ENCODE data around the gene PPP1R1B. TPM values are rescaled to one million over a fixed set of nuclear protein-coding genes. Genes with fewer than 3 reads are reported as not detected.

The PPP1R1B gene
- total and polyA plus RNA-seq, 4 donors: 16.5 to 329 (median 48.0) TPM

- Histone ChIP-seq H3K36me3 (ENCODE audit: control insufficient read depth, insufficient read depth, low read length) (no peaks in the 10 kb centered on the region), H3K27ac (ENCODE audit: low read depth, low read length) (no peak overlapping the region), H3K4me3 (ENCODE audit: low read depth, low read length) (no peak overlapping the region), H3K27me3 (ENCODE audit: control insufficient read depth, insufficient read depth, low read length) (peaks cover 88% of the 10 kb centered on the region), H3K9me3 (ENCODE audit: control insufficient read depth, insufficient read depth, low read length) (no peaks in the 10 kb centered on the region), H3K4me1 (ENCODE audit: control insufficient read depth, insufficient read depth, low read length) (peaks cover 44% of the 10 kb centered on the region)
- DNase-seq (ENCODE audit: low read depth in 4 of 6, low spot score in 6 of 6): peak in 2 of 6 donors; percentile 47 to 57
- 1% methylated on average over 102 of the region's 102 CpGs for WGBS (ENCODE audit: insufficient coverage)
These were observed 21.0 kb upstream of the PPP1R1B start for GRCh38 chr17:39605492-39606433.

- Histone ChIP-seq H3K27me3 (ENCODE audit: control insufficient read depth, insufficient read depth, low read length) (peaks cover 83% of the 10 kb centered on the region), H3K27ac (ENCODE audit: low read depth, low read length) (no peak overlapping the region), H3K36me3 (ENCODE audit: control insufficient read depth, insufficient read depth, low read length) (no peaks in the 10 kb centered on the region), H3K4me1 (ENCODE audit: control insufficient read depth, insufficient read depth, low read length) (peaks cover 40% of the 10 kb centered on the region), H3K9me3 (ENCODE audit: control insufficient read depth, insufficient read depth, low read length) (no peaks in the 10 kb centered on the region), H3K4me3 (ENCODE audit: low read depth, low read length) (no peak overlapping the region)
- under 1% methylated on average over 66 of the region's 66 CpGs for WGBS (ENCODE audit: insufficient coverage)
- DNase-seq (ENCODE audit: low read depth in 4 of 6, low spot score in 6 of 6): peak in 2 of 6 donors; percentile 16 to 67
These were observed 20.2 kb upstream of the PPP1R1B start for GRCh38 chr17:39606434-39607056.

DNA sequence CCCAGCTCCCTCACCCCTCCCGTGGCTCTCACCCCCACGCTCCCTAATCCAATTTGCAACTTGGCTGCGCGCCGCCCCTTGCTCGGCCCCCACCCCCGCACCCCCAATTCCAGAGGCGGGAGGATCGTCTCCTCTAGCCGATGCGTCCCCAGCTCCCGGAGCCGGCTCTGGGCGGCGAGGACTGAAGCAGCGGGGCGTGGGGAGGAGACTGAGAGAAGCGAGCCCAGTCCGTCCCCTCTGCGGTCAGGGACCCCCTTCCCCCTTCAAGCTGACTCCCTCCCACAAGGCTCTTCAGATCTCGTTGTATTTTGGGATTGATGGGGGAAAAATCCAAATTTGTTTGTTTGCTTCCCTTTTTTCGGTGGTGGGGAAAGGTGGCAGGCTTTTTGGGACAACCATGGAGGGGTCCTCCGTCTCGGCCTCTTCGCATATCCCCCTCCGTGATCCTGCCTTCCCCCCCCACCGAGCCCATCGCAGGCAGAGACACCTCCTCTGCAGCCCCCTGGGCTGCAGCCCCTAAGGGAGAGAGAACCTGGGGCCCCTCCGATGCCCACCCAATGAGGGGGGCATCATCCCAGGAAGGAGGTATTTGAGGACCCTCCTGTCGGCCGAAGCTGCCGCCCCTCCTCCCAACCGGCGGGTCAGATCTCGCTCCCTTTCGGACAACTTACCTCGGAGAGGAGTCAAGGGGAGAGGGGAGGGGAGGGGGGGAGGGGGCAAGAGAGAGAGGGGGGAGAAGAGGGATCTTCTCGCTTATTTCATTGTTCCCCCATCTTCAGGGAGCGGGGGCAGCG lies 19.5 kb upstream of the PPP1R1B start:
- peak in 1 of 6 donors; percentile 41 for DNase-seq (ENCODE audit: low read depth in 4 of 6, low spot score in 6 of 6)
- peaks cover 77% of the 10 kb centered on the region for H3K27me3 ChIP-seq (ENCODE audit: control insufficient read depth, insufficient read depth, low read length)
- no peaks in the 10 kb centered on the region for H3K9me3 ChIP-seq (ENCODE audit: control insufficient read depth, insufficient read depth, low read length)
- no peaks in the 10 kb centered on the region for H3K36me3 ChIP-seq (ENCODE audit: control insufficient read depth, insufficient read depth, low read length)
- H3K4me1 ChIP-seq (ENCODE audit: control insufficient read depth, insufficient read depth, low read length): peaks cover 39% of the 10 kb centered on the region
- no peak overlapping the region for H3K4me3 ChIP-seq (ENCODE audit: low read depth, low read length)
- WGBS (ENCODE audit: insufficient coverage): 0% methylated on average over 11 of the region's 40 CpGs
- H3K27ac ChIP-seq (ENCODE audit: low read depth, low read length): no peak overlapping the region

DNA sequence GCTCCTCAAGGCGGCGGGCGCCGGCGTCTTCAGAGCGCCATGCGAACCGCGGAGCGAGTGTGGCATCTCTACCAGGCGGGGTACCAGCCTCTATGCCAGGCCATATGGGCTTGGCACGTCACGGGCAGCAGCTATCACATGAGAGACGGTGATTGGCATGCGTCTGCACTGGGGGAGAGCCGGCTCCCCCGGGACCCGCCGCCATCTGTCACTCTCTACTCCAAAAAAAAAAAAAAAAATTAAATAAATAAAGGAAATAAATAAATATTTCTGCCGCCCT lies 19.0 kb upstream of the PPP1R1B start, which contains the start of gene NEUROD2:
NEUROD2 (minus strand) TSS at position 70 of the 280 bp plus-strand sequence. CDS start 1,321 bp downstream, outside the sequence.
- peaks cover 45% of the 10 kb centered on the region for H3K4me1 ChIP-seq (ENCODE audit: control insufficient read depth, insufficient read depth, low read length)
- peak in 2 of 6 donors; percentile 91 to 96 for DNase-seq (ENCODE audit: low read depth in 4 of 6, low spot score in 6 of 6)

GRCh38 chr17:39608142-39608981 lies 18.4 kb upstream of the PPP1R1B start:
- H3K36me3 ChIP-seq (ENCODE audit: control insufficient read depth, insufficient read depth, low read length): no peaks in the 10 kb centered on the region
- peaks cover 45% of the 10 kb centered on the region for H3K4me1 ChIP-seq (ENCODE audit: control insufficient read depth, insufficient read depth, low read length)
- H3K27ac ChIP-seq (ENCODE audit: low read depth, low read length): no peak overlapping the region
- 9% methylated on average over 6 of the region's 15 CpGs for WGBS (ENCODE audit: insufficient coverage)
- no peaks in the 10 kb centered on the region for H3K9me3 ChIP-seq (ENCODE audit: control insufficient read depth, insufficient read depth, low read length)
- H3K4me3 ChIP-seq (ENCODE audit: low read depth, low read length): no peak overlapping the region
- DNase-seq (ENCODE audit: low read depth in 4 of 6, low spot score in 6 of 6): peak in 2 of 6 donors; percentile 70 to 80
- peaks cover 74% of the 10 kb centered on the region for H3K27me3 ChIP-seq (ENCODE audit: control insufficient read depth, insufficient read depth, low read length)

More for the DNA sequence above, 19.0 kb upstream of the PPP1R1B start, which contains the start of gene NEUROD2:
- Histone ChIP-seq H3K36me3 (ENCODE audit: control insufficient read depth, insufficient read depth, low read length) (no peaks in the 10 kb centered on the region), H3K27ac (ENCODE audit: low read depth, low read length) (no peak within 1 kb of the TSS), H3K27me3 (ENCODE audit: control insufficient read depth, insufficient read depth, low read length) (peaks cover 76% of the 10 kb centered on the region), H3K4me3 (ENCODE audit: low read depth, low read length) (no peak within 1 kb of the TSS), H3K9me3 (ENCODE audit: control insufficient read depth, insufficient read depth, low read length) (no peaks in the 10 kb centered on the region)
- under 1% methylated on average over 13 of the region's 20 CpGs for WGBS (ENCODE audit: insufficient coverage)

DNA sequence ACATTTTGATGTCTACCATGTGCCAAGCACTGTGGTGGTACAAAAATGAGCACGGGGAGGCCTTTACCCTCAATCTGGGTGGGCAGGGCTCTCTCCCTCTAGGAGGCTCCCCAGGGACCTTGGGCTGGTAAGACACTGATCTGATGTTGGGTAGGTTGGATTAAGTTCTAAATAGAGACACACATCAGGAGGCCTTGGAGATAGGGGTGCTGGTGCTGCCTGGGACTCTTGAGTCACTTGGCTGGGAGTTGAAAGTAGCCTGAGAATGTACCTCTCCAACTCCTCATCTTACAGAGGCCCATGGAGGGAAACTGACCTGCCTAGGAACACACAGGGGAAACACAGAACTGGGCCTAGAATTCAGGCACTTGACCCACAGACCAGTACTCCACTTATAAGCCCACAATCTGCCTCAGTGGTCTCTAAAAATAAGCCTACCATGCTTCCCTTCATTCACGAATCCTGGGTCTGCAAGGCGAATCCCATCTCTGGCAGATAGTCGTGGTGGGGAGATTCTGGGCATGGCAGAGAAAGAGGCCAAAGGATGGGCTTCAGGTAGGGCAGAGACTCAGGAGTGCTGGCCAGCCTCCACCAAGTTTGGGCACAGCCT lies 17.2 kb upstream of the PPP1R1B start:
- H3K27ac ChIP-seq (ENCODE audit: low read depth, low read length): no peak overlapping the region
- H3K9me3 ChIP-seq (ENCODE audit: control insufficient read depth, insufficient read depth, low read length): no peaks in the 10 kb centered on the region
- peaks cover 45% of the 10 kb centered on the region for H3K4me1 ChIP-seq (ENCODE audit: control insufficient read depth, insufficient read depth, low read length)
- H3K27me3 ChIP-seq (ENCODE audit: control insufficient read depth, insufficient read depth, low read length): peaks cover 65% of the 10 kb centered on the region
- no peak for DNase-seq (ENCODE audit: low read depth in 4 of 6, low spot score in 6 of 6)
- 86% methylated on average over 2 of the region's 4 CpGs for WGBS (ENCODE audit: insufficient coverage)
- H3K4me3 ChIP-seq (ENCODE audit: low read depth, low read length): no peak overlapping the region
- H3K36me3 ChIP-seq (ENCODE audit: control insufficient read depth, insufficient read depth, low read length): no peaks in the 10 kb centered on the region

DNA sequence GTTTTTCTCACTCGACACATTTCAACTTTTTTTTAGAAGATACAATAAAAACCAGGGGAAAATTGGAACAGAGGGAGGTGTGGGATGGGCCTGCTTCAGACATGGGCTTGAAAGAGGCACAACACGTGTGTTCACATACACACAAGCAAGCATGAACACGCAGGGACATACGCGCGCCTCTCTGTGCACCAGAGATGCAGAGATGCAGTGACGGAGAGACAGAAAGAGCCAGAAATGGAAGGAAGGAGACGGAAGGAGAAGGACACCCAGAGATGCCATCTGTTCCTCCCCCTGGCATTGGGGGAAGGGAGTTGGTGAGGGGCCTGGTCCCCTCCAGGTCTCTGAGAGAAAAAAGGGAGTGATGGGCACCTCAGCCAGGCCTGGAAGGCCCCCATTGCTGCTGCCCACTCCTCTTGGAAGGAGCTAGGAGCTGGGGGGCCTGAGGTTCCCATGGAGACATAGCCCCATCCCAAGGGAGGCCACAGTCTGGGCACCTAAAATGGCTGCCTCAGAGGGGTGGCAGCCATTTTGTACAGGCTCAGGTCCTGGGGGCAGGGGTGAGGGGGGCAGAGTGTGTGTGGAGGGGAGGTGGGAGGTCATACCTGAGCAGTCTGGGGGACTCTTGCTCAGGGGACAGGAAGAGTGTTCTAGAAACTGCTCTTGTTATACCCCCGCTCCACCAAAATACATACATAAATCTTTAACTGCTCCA lies 15.2 kb upstream of the PPP1R1B start:
- H3K4me1 ChIP-seq (ENCODE audit: control insufficient read depth, insufficient read depth, low read length): peaks cover 26% of the 10 kb centered on the region
- no peaks in the 10 kb centered on the region for H3K9me3 ChIP-seq (ENCODE audit: control insufficient read depth, insufficient read depth, low read length)
- no peak overlapping the region for H3K27ac ChIP-seq (ENCODE audit: low read depth, low read length)
- no peaks in the 10 kb centered on the region for H3K36me3 ChIP-seq (ENCODE audit: control insufficient read depth, insufficient read depth, low read length)
- H3K4me3 ChIP-seq (ENCODE audit: low read depth, low read length): no peak overlapping the region
- DNase-seq (ENCODE audit: low read depth in 4 of 6, low spot score in 6 of 6): peak in 1 of 6 donors; percentile 85
- WGBS (ENCODE audit: insufficient coverage): 85% methylated on average over 5 of the region's 9 CpGs
- peaks cover 45% of the 10 kb centered on the region for H3K27me3 ChIP-seq (ENCODE audit: control insufficient read depth, insufficient read depth, low read length)

DNA sequence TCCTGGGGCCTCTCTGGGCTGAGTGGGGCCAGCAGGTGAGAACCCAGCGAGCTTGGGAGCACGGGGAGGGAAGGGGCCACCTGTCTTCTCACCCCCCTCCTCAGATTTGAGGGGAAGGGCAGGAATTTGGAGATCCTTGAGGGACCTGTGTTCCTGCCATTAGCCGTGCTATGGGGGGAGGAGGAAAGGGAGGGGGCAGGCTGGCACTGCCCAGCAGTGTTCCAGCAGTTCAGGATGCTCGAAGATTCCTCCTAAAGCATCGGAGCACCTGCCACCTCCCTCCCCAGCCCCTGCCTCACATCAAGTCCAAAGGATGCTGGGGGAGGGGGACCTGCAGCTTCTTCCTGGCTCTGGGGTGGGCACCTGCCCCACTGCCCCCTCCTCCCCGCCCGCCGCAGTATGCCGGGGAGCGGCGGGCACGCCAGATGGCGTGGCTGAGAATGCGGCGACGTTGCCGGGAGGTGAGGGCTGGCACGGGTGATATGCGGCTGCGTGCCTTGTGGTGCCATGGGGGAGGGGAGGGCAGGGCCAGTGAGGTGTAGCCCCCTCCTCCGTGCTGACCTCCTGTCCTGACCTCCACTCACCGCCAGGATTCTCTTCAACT lies 14.4 kb upstream of the PPP1R1B start:
- H3K9me3 ChIP-seq (ENCODE audit: control insufficient read depth, insufficient read depth, low read length): no peaks in the 10 kb centered on the region
- peaks cover 37% of the 10 kb centered on the region for H3K27me3 ChIP-seq (ENCODE audit: control insufficient read depth, insufficient read depth, low read length)
- no peak overlapping the region for H3K27ac ChIP-seq (ENCODE audit: low read depth, low read length)
- H3K4me1 ChIP-seq (ENCODE audit: control insufficient read depth, insufficient read depth, low read length): peaks cover 23% of the 10 kb centered on the region
- H3K36me3 ChIP-seq (ENCODE audit: control insufficient read depth, insufficient read depth, low read length): no peaks in the 10 kb centered on the region
- peak in 2 of 6 donors; percentile 31 to 73 for DNase-seq (ENCODE audit: low read depth in 4 of 6, low spot score in 6 of 6)
- 52% methylated on average over 6 of the region's 22 CpGs for WGBS (ENCODE audit: insufficient coverage)
- no peak overlapping the region for H3K4me3 ChIP-seq (ENCODE audit: low read depth, low read length)
